Ovary (tissue), 3 donors: ENCODE measurements around the gene EBF3.

Experiments
- CTCF ChIP-seq, 3 donors: fragments of 450-650 bp in 2 of 3; fragments of 200-600 bp in 1 of 3; IDR thresholded peaks; one replicate each; pipeline versions ENCODE4 v1.5.1 to v1.8.0; 2016 to 2022; ENCODE audit warnings: antibody characterized with exemption in 3 of 3, mild to moderate bottlenecking in 1 of 3
- POLR2A ChIP-seq: fragments of 450-650 bp; IDR thresholded peaks from one replicate; pipeline ENCODE4 v1.6.1; 2017; ENCODE audit warnings: antibody characterized with exemption, mild to moderate bottlenecking, moderate library complexity
- donor health status: DM: no; HTN: no; CAD: no.

- no peak for TF ChIP-seq CTCF (IDR thresholded peaks at IDR 0.05)
- TF ChIP-seq POLR2A, result no peak
Measured at GRCh38 chr10:129871966-129872365, 92.1 kb downstream of the EBF3 start.
